ENCODE measurements around the gene B4GALT1.

DNA sequence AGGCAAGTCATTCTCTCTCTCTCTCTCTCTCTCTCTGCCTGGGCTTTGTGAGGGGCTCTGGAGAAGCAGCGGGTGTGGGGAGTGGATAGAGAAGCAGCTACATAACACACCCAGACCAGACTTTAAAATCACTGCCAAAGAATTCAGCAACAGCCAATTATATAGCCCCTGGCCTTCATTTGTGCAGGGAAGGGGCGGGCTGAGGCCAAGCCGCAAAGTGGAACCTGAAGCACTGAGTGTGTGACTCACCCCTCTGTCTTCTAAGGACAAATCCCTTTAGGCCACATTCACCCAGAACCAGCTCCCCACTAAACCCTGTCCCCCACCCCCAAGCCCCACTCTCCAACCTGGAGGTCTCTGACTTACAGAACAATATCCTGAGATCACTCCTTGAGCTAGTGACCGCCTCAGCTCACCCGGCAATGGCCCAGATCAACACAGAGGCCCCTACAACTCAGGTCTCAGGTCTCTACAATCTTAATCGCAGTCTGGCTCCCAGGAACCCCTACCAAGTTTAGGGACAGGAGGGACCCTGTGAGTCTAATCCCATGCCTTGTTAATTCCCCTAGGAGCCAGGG, 6.0 kb downstream of the B4GALT1 start:
- TF ChIP-seq EP300 (IDR thresholded peaks at IDR 0.05) = no peak
- no peak for TF ChIP-seq POLR2A (IDR thresholded peaks at IDR 0.05)
